HepG2 (cell line): Measurements from ENCODE around the gene SPHK2. TPM values are rescaled to one million over a fixed set of nuclear protein-coding genes. Genes with fewer than 3 reads are reported as not detected.

Experiments used
- HIVEP1 ChIP-seq: sonication (generic); formaldehyde crosslinking; IDR thresholded peaks from 2 replicates; pipeline ENCODE4 v1.4.0; 2020; ENCODE audit warnings: mild to moderate bottlenecking, missing genetic modification reagents
- HNRNPK ChIP-seq: fragments of 200-400 bp; formaldehyde crosslinking; IDR thresholded peaks from 2 replicates; pipeline ENCODE4 v1.6.1; 2018; ENCODE audit warnings: low read length, low read depth, moderate library complexity, mild to moderate bottlenecking; ENCODE audit not compliant: poor library complexity, severe bottlenecking
- KLF13 ChIP-seq: sonication (generic); formaldehyde crosslinking; IDR thresholded peaks from 2 replicates; pipeline ENCODE4 v1.4.0; 2020; ENCODE audit warnings: mild to moderate bottlenecking, missing genetic modification reagents
- MAFG ChIP-seq: sonication (generic); formaldehyde crosslinking; IDR thresholded peaks from 2 replicates; pipeline ENCODE4 v1.5.1; 2020; ENCODE audit warnings: mild to moderate bottlenecking, missing genetic modification reagents
- NFYC ChIP-seq: IDR thresholded peaks from 2 replicates; pipeline ENCODE4 v1.6.1; 2016; ENCODE audit warnings: missing genetic modification reagents, missing compliant biosample characterization
- SATB2 ChIP-seq: sonication (generic); formaldehyde crosslinking; IDR thresholded peaks from 2 replicates; pipeline ENCODE4 v1.5.0; 2020; ENCODE audit warnings: missing genetic modification reagents
- ZNF317 ChIP-seq: sonication (generic); formaldehyde crosslinking; IDR thresholded peaks from 2 replicates; pipeline ENCODE4 v1.5.0; 2020; ENCODE audit warnings: mild to moderate bottlenecking, missing genetic modification reagents
- ZNF326 ChIP-seq: sonication (generic); formaldehyde crosslinking; IDR thresholded peaks from 2 replicates; pipeline ENCODE4 v1.4.0; 2020; ENCODE audit warnings: missing genetic modification reagents, borderline replicate concordance
- ZNF430 ChIP-seq: sonication (generic); formaldehyde crosslinking; IDR thresholded peaks from 2 replicates; pipeline ENCODE4 v1.9.0; 2021; ENCODE audit warnings: mild to moderate bottlenecking, missing genetic modification reagents
- ZNF550 ChIP-seq: sonication (generic); formaldehyde crosslinking; IDR thresholded peaks from 2 replicates; pipeline ENCODE4 v1.4.0; 2020; ENCODE audit warnings: mild to moderate bottlenecking, missing genetic modification reagents, borderline replicate concordance
- ZNF556 ChIP-seq: sonication (generic); formaldehyde crosslinking; IDR thresholded peaks from 2 replicates; pipeline ENCODE4 v1.4.0; 2020; ENCODE audit warnings: mild to moderate bottlenecking, missing genetic modification reagents, borderline replicate concordance
- polyA plus RNA-seq, 8 experiments: library from polyadenylated mRNA; depleted of rRNA in 3 of 8; stranded (reverse) in 7 of 8; unstranded in 1 of 8; fragments of >200 nt; fragmentation: Illumina TruSeq in 4 of 8; extraction: Trizol in 4 of 8; gene quantifications; 2 replicates each; pipeline versions ENCODE4 v1.2.1 to v1.2.3, GENCODE V29; 2011 to 2016; ENCODE audit warnings: low read depth in 4 of 8, missing spikeins in 1 of 8, mixed read lengths in 1 of 8; ENCODE audit not compliant: insufficient read depth in 1 of 8
- total RNA-seq, 5 experiments: library from RNA; depleted of rRNA; stranded (reverse); fragments of >200 nt; fragmentation: Illumina TruSeq; extraction: Trizol; gene quantifications; 2 replicates each; pipeline ENCODE4 v1.2.3, GENCODE V29; 2016; ENCODE audit warnings: low read depth in 1 of 5
- TF ChIP-seq, protein P1 (sequence below): sonication (generic); formaldehyde crosslinking; IDR thresholded peaks from 2 replicates; pipeline ENCODE4 v1.8.0; 2022; ENCODE audit warnings: mild to moderate bottlenecking, missing genetic modification reagents, moderate library complexity
- TF ChIP-seq, protein P2 (sequence below): IDR thresholded peaks from 2 replicates; pipeline ENCODE4 v1.6.1; 2018; ENCODE audit warnings: missing genetic modification reagents, mild to moderate bottlenecking, missing compliant biosample characterization
- TF ChIP-seq, protein P3 (sequence below): IDR thresholded peaks from 2 replicates; pipeline ENCODE4 v1.6.1; 2016
- TF ChIP-seq, protein P4 (sequence below): sonication (generic); formaldehyde crosslinking; IDR thresholded peaks from 2 replicates; pipeline ENCODE4 v1.5.0; 2020; ENCODE audit warnings: mild to moderate bottlenecking, missing genetic modification reagents, moderate library complexity
- TF ChIP-seq, protein P5 (sequence below): IDR thresholded peaks from 2 replicates; pipeline ENCODE4 v1.6.1; 2016; ENCODE audit warnings: missing compliant biosample characterization, missing genetic modification reagents, borderline replicate concordance
- TF ChIP-seq, protein P6 (sequence below): sonication (generic); formaldehyde crosslinking; IDR thresholded peaks from 2 replicates; pipeline ENCODE4 v1.4.0; 2020; ENCODE audit warnings: missing genetic modification reagents, borderline replicate concordance
- TF ChIP-seq, protein P7 (sequence below): sonication (generic); formaldehyde crosslinking; IDR thresholded peaks from 2 replicates; pipeline ENCODE4 v1.4.0; 2020; ENCODE audit warnings: missing genetic modification reagents
- TF ChIP-seq, protein P8 (sequence below): sonication (generic); formaldehyde crosslinking; IDR thresholded peaks from 2 replicates; pipeline ENCODE4 v1.4.0; 2020; ENCODE audit warnings: missing genetic modification reagents, mild to moderate bottlenecking, borderline replicate concordance

The SPHK2 gene
- total and polyA plus RNA-seq, 2 of the 13 experiments (the other 11 are each of a cell fraction or from before 2014, with no cell fraction given), result 2.9 to 14.4 TPM

DNA sequence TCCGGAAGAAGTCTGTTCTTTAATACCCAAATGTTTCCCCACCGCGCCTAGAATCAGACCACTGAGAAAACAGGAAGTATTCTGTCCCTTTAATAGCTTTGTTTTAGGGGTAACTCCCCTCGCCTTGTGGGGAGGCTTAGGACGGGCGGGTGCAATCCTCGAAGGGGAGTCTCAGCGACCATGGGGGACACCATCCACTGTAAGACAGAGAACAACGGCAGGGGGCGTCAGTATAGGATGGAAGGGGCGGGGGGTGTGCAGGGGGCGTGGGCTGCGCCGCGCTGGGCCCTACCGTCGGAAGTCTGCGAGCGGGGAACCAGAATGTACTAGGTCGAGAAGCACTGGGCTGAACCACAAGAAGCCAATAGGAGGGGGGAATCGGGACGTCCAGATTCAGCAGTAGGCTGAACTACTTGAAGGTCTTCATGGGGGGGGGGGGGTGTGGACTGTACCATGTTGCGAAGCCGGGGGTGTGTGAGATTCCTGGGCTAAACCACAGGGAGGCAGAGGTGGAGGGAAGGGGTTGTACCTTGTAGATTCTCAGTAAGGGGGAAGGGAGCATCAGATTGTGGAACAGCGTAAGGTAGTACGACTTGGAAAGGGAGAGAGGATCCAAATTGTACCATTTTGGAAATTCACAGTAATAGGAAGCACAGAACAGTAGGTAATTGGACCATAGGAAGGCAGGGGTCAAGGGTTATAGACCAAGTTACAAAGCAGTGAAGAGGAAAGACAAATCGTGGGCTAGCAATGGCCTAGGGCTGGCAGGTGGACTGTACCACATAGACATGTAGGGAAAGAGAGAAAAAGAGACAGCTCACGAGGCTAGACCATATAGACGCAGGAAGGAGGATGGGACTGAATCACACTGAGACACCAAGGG is 18.9 kb downstream of the SPHK2 start (continued):
- TF ChIP-seq, protein P1, sequence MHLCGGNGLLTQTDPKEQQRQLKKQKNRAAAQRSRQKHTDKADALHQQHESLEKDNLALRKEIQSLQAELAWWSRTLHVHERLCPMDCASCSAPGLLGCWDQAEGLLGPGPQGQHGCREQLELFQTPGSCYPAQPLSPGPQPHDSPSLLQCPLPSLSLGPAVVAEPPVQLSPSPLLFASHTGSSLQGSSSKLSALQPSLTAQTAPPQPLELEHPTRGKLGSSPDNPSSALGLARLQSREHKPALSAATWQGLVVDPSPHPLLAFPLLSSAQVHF (CRISPR knock-in tag), result peak; percentile 22; the same call in 1 of the 2 replicates
- TF ChIP-seq, protein P2, sequence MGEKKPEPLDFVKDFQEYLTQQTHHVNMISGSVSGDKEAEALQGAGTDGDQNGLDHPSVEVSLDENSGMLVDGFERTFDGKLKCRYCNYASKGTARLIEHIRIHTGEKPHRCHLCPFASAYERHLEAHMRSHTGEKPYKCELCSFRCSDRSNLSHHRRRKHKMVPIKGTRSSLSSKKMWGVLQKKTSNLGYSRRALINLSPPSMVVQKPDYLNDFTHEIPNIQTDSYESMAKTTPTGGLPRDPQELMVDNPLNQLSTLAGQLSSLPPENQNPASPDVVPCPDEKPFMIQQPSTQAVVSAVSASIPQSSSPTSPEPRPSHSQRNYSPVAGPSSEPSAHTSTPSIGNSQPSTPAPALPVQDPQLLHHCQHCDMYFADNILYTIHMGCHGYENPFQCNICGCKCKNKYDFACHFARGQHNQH, result no peak
- TF ChIP-seq ZNF556 (CRISPR knock-in tag) (0 out of 2 replicates have a peak, but pooled peaks have one; percentile 10), ZNF326 (CRISPR knock-in tag) (no peak), SATB2 (CRISPR knock-in tag) (no peak), HNRNPK (no peak), ZNF317 (CRISPR knock-in tag) (0 out of 2 replicates have a peak, but pooled peaks have one; percentile 0), HIVEP1 (CRISPR knock-in tag) (no peak), KLF13 (no peak; the same call in 1 of the 2 replicates), ZNF550 (CRISPR knock-in tag) (0 out of 2 replicates have a peak, but pooled peaks have one; percentile 5), ZNF430 (CRISPR knock-in tag) (0 out of 2 replicates have a peak, but pooled peaks have one; percentile 1), NFYC (CRISPR knock-in tag) (no peak), MAFG (CRISPR knock-in tag) (no peak)
- TF ChIP-seq, protein P3, sequence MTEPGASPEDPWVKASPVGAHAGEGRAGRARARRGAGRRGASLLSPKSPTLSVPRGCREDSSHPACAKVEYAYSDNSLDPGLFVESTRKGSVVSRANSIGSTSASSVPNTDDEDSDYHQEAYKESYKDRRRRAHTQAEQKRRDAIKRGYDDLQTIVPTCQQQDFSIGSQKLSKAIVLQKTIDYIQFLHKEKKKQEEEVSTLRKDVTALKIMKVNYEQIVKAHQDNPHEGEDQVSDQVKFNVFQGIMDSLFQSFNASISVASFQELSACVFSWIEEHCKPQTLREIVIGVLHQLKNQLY, result no peak
- TF ChIP-seq, protein P4, sequence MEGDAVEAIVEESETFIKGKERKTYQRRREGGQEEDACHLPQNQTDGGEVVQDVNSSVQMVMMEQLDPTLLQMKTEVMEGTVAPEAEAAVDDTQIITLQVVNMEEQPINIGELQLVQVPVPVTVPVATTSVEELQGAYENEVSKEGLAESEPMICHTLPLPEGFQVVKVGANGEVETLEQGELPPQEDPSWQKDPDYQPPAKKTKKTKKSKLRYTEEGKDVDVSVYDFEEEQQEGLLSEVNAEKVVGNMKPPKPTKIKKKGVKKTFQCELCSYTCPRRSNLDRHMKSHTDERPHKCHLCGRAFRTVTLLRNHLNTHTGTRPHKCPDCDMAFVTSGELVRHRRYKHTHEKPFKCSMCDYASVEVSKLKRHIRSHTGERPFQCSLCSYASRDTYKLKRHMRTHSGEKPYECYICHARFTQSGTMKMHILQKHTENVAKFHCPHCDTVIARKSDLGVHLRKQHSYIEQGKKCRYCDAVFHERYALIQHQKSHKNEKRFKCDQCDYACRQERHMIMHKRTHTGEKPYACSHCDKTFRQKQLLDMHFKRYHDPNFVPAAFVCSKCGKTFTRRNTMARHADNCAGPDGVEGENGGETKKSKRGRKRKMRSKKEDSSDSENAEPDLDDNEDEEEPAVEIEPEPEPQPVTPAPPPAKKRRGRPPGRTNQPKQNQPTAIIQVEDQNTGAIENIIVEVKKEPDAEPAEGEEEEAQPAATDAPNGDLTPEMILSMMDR (CRISPR knock-in tag), result peak; percentile 25
- TF ChIP-seq, protein P5, sequence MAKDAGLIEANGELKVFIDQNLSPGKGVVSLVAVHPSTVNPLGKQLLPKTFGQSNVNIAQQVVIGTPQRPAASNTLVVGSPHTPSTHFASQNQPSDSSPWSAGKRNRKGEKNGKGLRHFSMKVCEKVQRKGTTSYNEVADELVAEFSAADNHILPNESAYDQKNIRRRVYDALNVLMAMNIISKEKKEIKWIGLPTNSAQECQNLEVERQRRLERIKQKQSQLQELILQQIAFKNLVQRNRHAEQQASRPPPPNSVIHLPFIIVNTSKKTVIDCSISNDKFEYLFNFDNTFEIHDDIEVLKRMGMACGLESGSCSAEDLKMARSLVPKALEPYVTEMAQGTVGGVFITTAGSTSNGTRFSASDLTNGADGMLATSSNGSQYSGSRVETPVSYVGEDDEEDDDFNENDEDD (CRISPR knock-in tag), result peak; percentile 14; the same call in 1 of the 2 replicates
- TF ChIP-seq, protein P6, sequence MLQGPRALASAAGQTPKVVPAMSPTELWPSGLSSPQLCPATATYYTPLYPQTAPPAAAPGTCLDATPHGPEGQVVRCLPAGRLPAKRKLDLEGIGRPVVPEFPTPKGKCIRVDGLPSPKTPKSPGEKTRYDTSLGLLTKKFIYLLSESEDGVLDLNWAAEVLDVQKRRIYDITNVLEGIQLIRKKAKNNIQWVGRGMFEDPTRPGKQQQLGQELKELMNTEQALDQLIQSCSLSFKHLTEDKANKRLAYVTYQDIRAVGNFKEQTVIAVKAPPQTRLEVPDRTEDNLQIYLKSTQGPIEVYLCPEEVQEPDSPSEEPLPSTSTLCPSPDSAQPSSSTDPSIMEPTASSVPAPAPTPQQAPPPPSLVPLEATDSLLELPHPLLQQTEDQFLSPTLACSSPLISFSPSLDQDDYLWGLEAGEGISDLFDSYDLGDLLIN (CRISPR knock-in tag), result peak; percentile 45; the same call in 1 of the 2 replicates
- TF ChIP-seq, protein P7, sequence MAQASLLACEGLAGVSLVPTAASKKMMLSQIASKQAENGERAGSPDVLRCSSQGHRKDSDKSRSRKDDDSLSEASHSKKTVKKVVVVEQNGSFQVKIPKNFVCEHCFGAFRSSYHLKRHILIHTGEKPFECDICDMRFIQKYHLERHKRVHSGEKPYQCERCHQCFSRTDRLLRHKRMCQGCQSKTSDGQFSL (CRISPR knock-in tag), result peak; percentile 97
- TF ChIP-seq, protein P8, sequence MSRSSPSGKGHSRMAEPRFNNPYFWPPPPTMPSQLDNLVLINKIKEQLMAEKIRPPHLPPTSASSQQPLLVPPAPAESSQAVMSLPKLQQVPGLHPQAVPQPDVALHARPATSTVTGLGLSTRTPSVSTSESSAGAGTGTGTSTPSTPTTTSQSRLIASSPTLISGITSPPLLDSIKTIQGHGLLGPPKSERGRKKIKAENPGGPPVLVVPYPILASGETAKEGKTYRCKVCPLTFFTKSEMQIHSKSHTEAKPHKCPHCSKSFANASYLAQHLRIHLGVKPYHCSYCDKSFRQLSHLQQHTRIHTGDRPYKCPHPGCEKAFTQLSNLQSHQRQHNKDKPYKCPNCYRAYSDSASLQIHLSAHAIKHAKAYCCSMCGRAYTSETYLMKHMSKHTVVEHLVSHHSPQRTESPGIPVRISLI (CRISPR knock-in tag), result no peak
